PC-9 (cell line): ENCODE measurements around the gene TPRG1L. TPM values are rescaled to one million over a fixed set of nuclear protein-coding genes. Genes with fewer than 3 reads are reported as not detected.

ENCODE experiments used
- BruUV-seq: library from RNA; stranded (reverse); fragments of 400-500 nt; replicated peaks from 2 replicates; lab custom pipeline; 2021; lab: Mats Ljungman, UMichigan
- CTCF ChIA-PET: fragments of 300-600 bp; sonication (Branson Sonifier 250); formaldehyde crosslinking; loops from one replicate; lab custom pipeline; 2022; ENCODE audit warnings: antibody characterized with exemption; lab: Charles Lee
- POLR2A ChIA-PET: fragments of 300-600 bp; sonication (Branson Sonifier 250); formaldehyde crosslinking; loops from one replicate; lab custom pipeline; 2022; ENCODE audit warnings: antibody characterized with exemption; ENCODE audit not compliant: unreplicated experiment; lab: Charles Lee
- DNase-seq, 2 experiments: peaks; one replicate each; pipeline versions ENCODE4 v3.0.0 to v3.0.0-alpha.2; 2015 to 2022; ENCODE audit warnings: mixed read lengths in 1 of 2
- H2AFZ ChIP-seq: fragments of 200-600 bp; sonication (generic); 2 replicates; pipeline ENCODE4 v1.8.1; 2017; ENCODE audit warnings: antibody characterized with exemption
- H3F3A ChIP-seq: fragments of 200-600 bp; sonication (generic); 2 replicates; pipeline ENCODE4 v1.8.1; 2017; ENCODE audit warnings: antibody characterized with exemption, mild to moderate bottlenecking, low read depth; ENCODE audit not compliant: insufficient read depth
- H3K27ac ChIP-seq: fragments of 200-600 bp; sonication (generic); 2 replicates; pipeline ENCODE4 v1.6.1; 2016; ENCODE audit warnings: mixed run types
- H3K27me3 ChIP-seq: fragments of 200-600 bp; sonication (generic); 2 replicates; pipeline ENCODE4 v1.6.1; 2016; ENCODE audit warnings: low read depth, mixed run types; ENCODE audit not compliant: insufficient read depth
- H3K36me3 ChIP-seq: fragments of 200-600 bp; sonication (generic); 2 replicates; pipeline ENCODE4 v1.6.1; 2016; ENCODE audit warnings: low read depth, mixed run types
- H3K4me1 ChIP-seq: fragments of 200-600 bp; sonication (generic); replicated peaks from 2 replicates; pipeline ENCODE4 v1.6.1; 2016; ENCODE audit warnings: mixed run types; ENCODE audit not compliant: insufficient read depth
- H3K4me2 ChIP-seq: fragments of 200-600 bp; sonication (generic); 2 replicates; pipeline ENCODE4 v1.6.1; 2017; ENCODE audit warnings: mixed run types
- H3K4me3 ChIP-seq: fragments of 200-600 bp; sonication (generic); 2 replicates; pipeline ENCODE4 v1.6.1; 2016; ENCODE audit warnings: mixed run types
- H3K79me2 ChIP-seq: fragments of 200-600 bp; sonication (generic); 2 replicates; pipeline ENCODE4 v1.6.1; 2017; ENCODE audit warnings: low read depth, mixed run types
- H3K9me2 ChIP-seq: fragments of 200-600 bp; sonication (generic); 2 replicates; pipeline ENCODE4 v1.8.1; 2017; ENCODE audit warnings: mild to moderate bottlenecking; ENCODE audit not compliant: insufficient read depth
- H3K9me3 ChIP-seq: fragments of 200-600 bp; sonication (generic); 2 replicates; pipeline ENCODE4 v1.8.1; 2016; ENCODE audit warnings: low read depth; ENCODE audit not compliant: insufficient read depth
- H4K20me1 ChIP-seq: fragments of 200-600 bp; sonication (generic); 2 replicates; pipeline ENCODE4 v1.8.1; 2017; ENCODE audit not compliant: insufficient read depth
- CTCF ChIP-seq: fragments of 200-600 bp; sonication (generic); conservative IDR thresholded peaks from 2 replicates; pipeline ENCODE4 v1.6.1; 2017; ENCODE audit warnings: mixed run types, antibody characterized with exemption, mild to moderate bottlenecking, moderate library complexity
- EZH2 ChIP-seq: fragments of 200-600 bp; sonication (generic); IDR thresholded peaks from 2 replicates; pipeline ENCODE4 v1.8.0; 2017; ENCODE audit warnings: antibody characterized with exemption, low read depth
- intact Hi-C: fragments of 100-400 bp; cut with micrococcal nuclease; formaldehyde crosslinking; loops from one replicate; pipeline ENCODE4 v1.10.0; 2022; ENCODE audit not compliant: unreplicated experiment
- total RNA-seq: library from RNA; stranded (reverse); gene quantifications from 2 replicates; pipeline ENCODE4 v1.2.3, GENCODE V29; 2021

TPRG1L gene
- total RNA-seq, 1 experiment from 2014 or later, result 41.4 TPM

GRCh38 chr1:3625151-3625907, 514 bp downstream of the TPRG1L start:
- no TSS peak for BruUV-seq

GRCh38 chr1:3626025-3626424, 1.2 kb downstream of the TPRG1L start:
- Histone ChIP-seq H3K36me3 (no peaks in the 10 kb centered on the region), H3K9me2 (no peaks in the 10 kb centered on the region), H2AFZ (peak overlapping the region; percentile 78), H3K4me2 (peak overlapping the region; percentile 78), H3K9me3 (no peaks in the 10 kb centered on the region), H3K4me1 (peaks cover 20% of the 10 kb centered on the region), H3K4me3 (peak overlapping the region; percentile 99), H3F3A (peaks cover 15% of the 10 kb centered on the region), H3K79me2 (peaks cover 14% of the 10 kb centered on the region), H3K27ac (no peak overlapping the region), H3K27me3 (no peaks in the 10 kb centered on the region), H4K20me1 (peaks cover 3% of the 10 kb centered on the region; the same call in 1 of the 2 replicates)
- ChIA-PET POLR2A (no interaction called here), CTCF (no interaction called here)
- BruUV-seq, result no TSS peak
- no peak for TF ChIP-seq CTCF
- no peak for TF ChIP-seq EZH2
- DNase-seq, result no peak
- intact Hi-C loops, result loop anchor here (5.0 kb wide), 1 partner anchor 76 kb away; no protein-coding TSS in a partner anchor

More at GRCh38 chr1:3625151-3625907, 514 bp downstream of the TPRG1L start:
- POLR2A ChIA-PET, result interaction anchor here (0.7 kb wide), 1 partner anchor 95 kb away, joined by 4 read pairs; no protein-coding TSS in a partner anchor
- peak; percentile 41 to 45 for DNase-seq
- H3K27ac ChIP-seq, result no peak overlapping the region
- H3K9me2 ChIP-seq, result no peaks in the 10 kb centered on the region
- CTCF ChIA-PET, result no interaction called here
- H3K4me1 ChIP-seq, result peaks cover 20% of the 10 kb centered on the region
- TF ChIP-seq CTCF, result no peak
- no peak for TF ChIP-seq EZH2
- peak overlapping the region; percentile 78 for H3K4me2 ChIP-seq
- no peaks in the 10 kb centered on the region for H3K9me3 ChIP-seq
- H4K20me1 ChIP-seq, result peaks cover 3% of the 10 kb centered on the region; the same call in 1 of the 2 replicates
- peak overlapping the region; percentile 78 for H2AFZ ChIP-seq
- H3K36me3 ChIP-seq, result no peaks in the 10 kb centered on the region
- H3K4me3 ChIP-seq, result peak overlapping the region; percentile 99
- peaks cover 15% of the 10 kb centered on the region for H3F3A ChIP-seq
- H3K79me2 ChIP-seq, result peaks cover 14% of the 10 kb centered on the region
- intact Hi-C loops, result loop anchor here (2.0 to 5.0 kb wide), 2 partner anchors 77 to 99 kb away; no protein-coding TSS in a partner anchor
- no peaks in the 10 kb centered on the region for H3K27me3 ChIP-seq

GRCh38 chr1:3627515-3628253, 2.9 kb downstream of the TPRG1L start:
- Histone ChIP-seq H3K9me3 (no peaks in the 10 kb centered on the region), H3F3A (peaks cover 20% of the 10 kb centered on the region), H3K27ac (no peak overlapping the region), H3K4me3 (no peak overlapping the region), H3K9me2 (no peaks in the 10 kb centered on the region), H3K36me3 (no peaks in the 10 kb centered on the region), H3K79me2 (peaks cover 14% of the 10 kb centered on the region), H3K4me1 (peaks cover 20% of the 10 kb centered on the region), H3K4me2 (no peak overlapping the region), H3K27me3 (no peaks in the 10 kb centered on the region), H4K20me1 (peaks cover 3% of the 10 kb centered on the region; the same call in 1 of the 2 replicates), H2AFZ (no peak overlapping the region)
- no peak for DNase-seq
- POLR2A ChIA-PET, result no interaction called here
- no TSS peak for BruUV-seq
- TF ChIP-seq EZH2, result no peak
- no peak for TF ChIP-seq CTCF
- intact Hi-C loops, result loop anchor here (5.0 kb wide), 1 partner anchor 75 kb away; no protein-coding TSS in a partner anchor
- CTCF ChIA-PET, result no interaction called here
